Omental fat pad (tissue), 4 donors: Measurements from ENCODE around the gene ZNF652. TPM values are rescaled to one million over a fixed set of nuclear protein-coding genes. Genes with fewer than 3 reads are reported as not detected.

Experiments
- ATAC-seq: fragments of 150-250 bp; one replicate; pipeline ENCODE4 v1.9.1; 2016; ENCODE audit warnings: mild to moderate bottlenecking, moderate library complexity; ENCODE audit not compliant: low FRiP score
- DNase-seq: peaks from one replicate; pipeline ENCODE4 v3.0.0-alpha.2; 2019; ENCODE audit warnings: low spot score
- CTCF ChIP-seq, 3 donors: fragments of 450-650 bp; IDR thresholded peaks; one replicate each; pipeline ENCODE4 v1.5.1; 2016 to 2017; ENCODE audit warnings: antibody characterized with exemption in 3 of 3, mild to moderate bottlenecking in 3 of 3, moderate library complexity in 2 of 3
- total RNA-seq, 4 donors: library from RNA; depleted of rRNA; stranded (reverse); fragments of >200 nt; gene quantifications; one replicate each; pipeline ENCODE4 v1.1.0, GENCODE V29; 2016

The ZNF652 gene
- total RNA-seq, 4 donors from 2014 or later, result 22.9 to 50.0 (median 31.0) TPM

GRCh38 chr17:49351572-49352140 is 10.4 kb downstream of the ZNF652 start:
- no peak for TF ChIP-seq CTCF (IDR thresholded peaks at IDR 0.05)
- ATAC-seq (no peak), DNase-seq (no peak)

GRCh38 chr17:49349541-49349940 is 12.5 kb downstream of the ZNF652 start:
- TF ChIP-seq CTCF (IDR thresholded peaks at IDR 0.05), result no peak
- no peak for DNase-seq

GRCh38 chr17:49344914-49345313 is 17.1 kb downstream of the ZNF652 start:
- DNase-seq (no peak), ATAC-seq (no peak)

More at GRCh38 chr17:49349541-49349940, 12.5 kb downstream of the ZNF652 start:
- no peak for ATAC-seq

GRCh38 chr17:49343273-49343672 is 18.8 kb downstream of the ZNF652 start:
- TF ChIP-seq CTCF (IDR thresholded peaks at IDR 0.05), result no peak
- no peak for DNase-seq
- ATAC-seq, result no peak

More at GRCh38 chr17:49344914-49345313, 17.1 kb downstream of the ZNF652 start:
- no peak for TF ChIP-seq CTCF (IDR thresholded peaks at IDR 0.05)

- TF ChIP-seq CTCF (IDR thresholded peaks at IDR 0.05), result no peak
- no peak for DNase-seq
- no peak for ATAC-seq
Measured at GRCh38 chr17:49342575-49342936, 19.5 kb downstream of the ZNF652 start.

- no peak for DNase-seq
- no peak for TF ChIP-seq CTCF (IDR thresholded peaks at IDR 0.05)
- ATAC-seq, result no peak
Measured at GRCh38 chr17:49341356-49341755, 20.7 kb downstream of the ZNF652 start.

GRCh38 chr17:49339354-49339753 is 22.7 kb downstream of the ZNF652 start:
- ATAC-seq, result no peak
- no peak for DNase-seq
- TF ChIP-seq CTCF (IDR thresholded peaks at IDR 0.05), result no peak
